K562 (cell line): ENCODE results near the gene TGM1. TPM values are rescaled to one million over a fixed set of nuclear protein-coding genes. Genes with fewer than 3 reads are reported as not detected.

Source experiments
- ATAC-seq: fragments of 200-7000 bp; cut with Tn5 transposase; 3 replicates; pipeline ENCODE4 v1.9.1; 2020; ENCODE audit warnings: moderate library complexity
- BruUV-seq: library from RNA; stranded (reverse); fragments of 400-500 nt; replicated peaks from 2 replicates; lab custom pipeline; 2021; lab: Mats Ljungman, UMichigan
- CTCF ChIA-PET: fragments of 300-600 bp; formaldehyde crosslinking; extraction: SDS; loops from one replicate; lab custom pipeline; 2021; ENCODE audit warnings: low intra/inter-chr PET ratio; lab: Yijun Ruan, JAX
- POLR2A ChIA-PET: fragments of 300-600, 350-650 bp; sonication (Branson Sonifier 250); formaldehyde crosslinking; extraction: SDS; loops from one replicate; lab custom pipeline; 2021; ENCODE audit warnings: antibody characterized with exemption, inconsistent platforms; lab: Yijun Ruan, JAX
- DNase-seq, 4 experiments: peaks; one replicate each; pipeline versions ENCODE4 v3.0.0 to v3.0.0-alpha.2; 2011 to 2018; ENCODE audit warnings: low spot score in 3 of 4, mixed read lengths in 3 of 4; ENCODE audit errors: extremely low read depth in 1 of 4
- FAIRE-seq: peaks from 2 replicates; lab custom pipeline; 2011; peaks lifted over from hg19 to GRCh38; lab: Jason Lieb, UNC
- H2AFZ ChIP-seq: 2 replicates; pipeline ENCODE4 v1.6.0; 2011; ENCODE audit warnings: low read depth, low read length, control low read depth, inconsistent platforms
- H3K27ac ChIP-seq: fragments of 200-600 bp; 3 replicates; pipeline ENCODE4 v1.8.0; 2011; ENCODE audit warnings: low read depth, mild to moderate bottlenecking, control low read depth, inconsistent platforms, low read length, moderate library complexity, mixed read lengths; ENCODE audit errors: extremely low read depth
- H3K27me3 ChIP-seq, 2 experiments: fragments of 300-600 bp in 1 of 2; 2 replicates in 1 of 2; 3 replicates in 1 of 2; pipeline versions ENCODE4 v1.6.0 to v1.8.0; 2011; ENCODE audit warnings: inconsistent platforms in 2 of 2, low read length in 2 of 2, mild to moderate bottlenecking in 1 of 2, mixed read lengths in 1 of 2, moderate library complexity in 1 of 2; ENCODE audit not compliant: control insufficient read depth in 2 of 2, insufficient read depth in 2 of 2
- H3K36me3 ChIP-seq: fragments of 300-600 bp; 3 replicates; pipeline ENCODE4 v1.8.0; 2011; ENCODE audit warnings: mild to moderate bottlenecking, low read length, inconsistent platforms; ENCODE audit not compliant: control insufficient read depth, insufficient read depth
- H3K4me1 ChIP-seq, 2 experiments: fragments of 200-600 bp in 1 of 2; replicated peaks in 1 of 2; 2 replicates in 1 of 2; 3 replicates in 1 of 2; pipeline versions ENCODE4 v1.5.1 to v1.8.0; 2011; ENCODE audit warnings: inconsistent platforms in 2 of 2, low read length in 2 of 2, mild to moderate bottlenecking in 1 of 2, mixed read lengths in 1 of 2, moderate library complexity in 1 of 2; ENCODE audit not compliant: control insufficient read depth in 2 of 2, insufficient read depth in 2 of 2
- H3K4me2 ChIP-seq: 2 replicates; pipeline ENCODE4 v1.6.1; 2011; ENCODE audit warnings: low read length, control low read depth, inconsistent platforms, mixed read lengths; ENCODE audit not compliant: insufficient read depth
- H3K4me3 ChIP-seq: fragments of 200-600 bp; sonication (generic), shearing (Covaris generic); 2 replicates; pipeline ENCODE4 v1.5.1; 2016; ENCODE audit warnings: control low read depth, inconsistent platforms
- H3K79me2 ChIP-seq: fragments of 200-600 bp; 3 replicates; pipeline ENCODE4 v1.8.0; 2011; ENCODE audit warnings: low read length, inconsistent platforms; ENCODE audit not compliant: control insufficient read depth, insufficient read depth
- H3K9ac ChIP-seq, 2 experiments: 2 replicates each; pipeline versions ENCODE4 v1.6.0 to v1.6.1; 2011; ENCODE audit warnings: low read depth in 2 of 2, low read length in 2 of 2, control low read depth in 1 of 2, inconsistent platforms in 1 of 2, mild to moderate bottlenecking in 1 of 2, mixed read lengths in 1 of 2; ENCODE audit not compliant: insufficient read depth in 1 of 2
- H3K9me1 ChIP-seq: one replicate; pipeline ENCODE4 v1.6.0; 2011; ENCODE audit warnings: inconsistent platforms, mild to moderate bottlenecking, low read length, moderate library complexity; ENCODE audit not compliant: control insufficient read depth, insufficient read depth
- H3K9me3 ChIP-seq: replicated peaks from 2 replicates; pipeline ENCODE4 v1.5.1; 2011; ENCODE audit warnings: low read depth, low read length, inconsistent platforms; ENCODE audit not compliant: control insufficient read depth, insufficient read depth
- H4K20me1 ChIP-seq: replicated peaks from 2 replicates; pipeline ENCODE4 v1.6.1; 2011; ENCODE audit warnings: low read length, inconsistent platforms, mixed read lengths; ENCODE audit not compliant: control insufficient read depth, insufficient read depth
- MCM7 ChIP-seq, 2 experiments: fragments of 450-650 bp; IDR thresholded peaks; 2 replicates each; pipeline ENCODE4 v1.6.1; 2016 to 2018
- POLR2B ChIP-seq: fragments of 450-650 bp; IDR thresholded peaks from 2 replicates; pipeline ENCODE4 v1.6.1; 2018; ENCODE audit warnings: low read depth; ENCODE audit not compliant: partially characterized antibody
- RBM25 ChIP-seq: fragments of 200-400 bp; formaldehyde crosslinking; IDR thresholded peaks from 2 replicates; pipeline ENCODE4 v1.6.1; 2018; ENCODE audit warnings: low read length, low read depth, moderate library complexity; ENCODE audit not compliant: severe bottlenecking
- SMAD4 ChIP-seq: fragments of 250-450 bp; sonication (Bioruptor Pico); conservative IDR thresholded peaks from 2 replicates; pipeline ENCODE4 v1.8.0; 2021; ENCODE audit warnings: inconsistent platforms, mild to moderate bottlenecking, moderate library complexity
- STAT5B ChIP-seq: fragments of 250-450 bp; sonication (Bioruptor Pico); IDR thresholded peaks from 2 replicates; pipeline ENCODE4 v1.8.0; 2021; ENCODE audit warnings: mild to moderate bottlenecking, inconsistent platforms
- TARDBP ChIP-seq: fragments of 450-650 bp; IDR thresholded peaks from 2 replicates; pipeline ENCODE4 v1.6.1; 2016
- YBX1 ChIP-seq: fragments of 450-650 bp; IDR thresholded peaks from 2 replicates; pipeline ENCODE4 v1.7.1; 2016; ENCODE audit warnings: mild to moderate bottlenecking
- ZNF707 ChIP-seq: fragments of 250-450 bp; sonication (Bioruptor Pico); conservative IDR thresholded peaks from 2 replicates; pipeline ENCODE4 v1.8.0; 2022; ENCODE audit warnings: inconsistent platforms, mild to moderate bottlenecking, moderate library complexity
- WGBS: fragments of 100-300 bp; shearing (Covaris generic); methylation state at CpG from one replicate; pipeline ENCODE4 v1.1.6; 2016; ENCODE audit warnings: low coverage, mixed read lengths; ENCODE audit not compliant: insufficient coverage; ENCODE audit errors: missing lambda C conversion rate; 5-methylcytosine and 5-hydroxymethylcytosine counted together
- in situ Hi-C: fragments of 300-500 bp; cut with MboI; formaldehyde crosslinking; loops from 4 replicates; pipeline ENCODE4 v1.15.0; 2018; ENCODE audit warnings: inconsistent platforms, mixed read lengths
- intact Hi-C: fragments of 100-400 bp; cut with micrococcal nuclease; formaldehyde crosslinking; loops from 2 replicates; pipeline ENCODE4 v1.14.2; 2022
- polyA plus RNA-seq, 8 experiments: library from polyadenylated mRNA; depleted of rRNA in 4 of 8; stranded (reverse) in 5 of 8; unstranded in 3 of 8; fragments of >200 nt; fragmentation: Nextera tagmentation in 2 of 8; fragmentation: Illumina TruSeq in 1 of 8; extraction: Ambion mirVana in 2 of 8; extraction: Trizol in 1 of 8; gene quantifications; 2 replicates each; pipeline versions ENCODE4 v1.2.1 to v1.2.3, GENCODE V29; 2011 to 2014; ENCODE audit warnings: inconsistent platforms in 1 of 8, missing spikeins in 1 of 8
- total RNA-seq, 7 experiments: library from RNA; depleted of rRNA in 6 of 7; stranded (reverse); fragments of >200 nt in 6 of 7; fragmentation: Illumina TruSeq in 2 of 7; extraction: Trizol in 2 of 7; gene quantifications; 2 replicates each; pipeline versions ENCODE4 v1.2.1 to v1.2.3, GENCODE V29; 2011 to 2021; ENCODE audit warnings: low replicate concordance in 1 of 7
- TF ChIP-seq, protein P1 (sequence below): fragments of 200-800 bp; sonication (Bioruptor generic); IDR thresholded peaks from 2 replicates; pipeline ENCODE4 v1.6.1; 2016; ENCODE audit warnings: missing genetic modification characterization, missing compliant biosample characterization
- TF ChIP-seq, protein P2 (sequence below): fragments of 450-650 bp; conservative IDR thresholded peaks from 2 replicates; pipeline ENCODE4 v1.6.1; 2016; ENCODE audit warnings: missing genetic modification characterization, low read depth, mild to moderate bottlenecking, control low read depth, missing compliant biosample characterization
- TF ChIP-seq, protein P3 (sequence below): conservative IDR thresholded peaks from 2 replicates; pipeline ENCODE4 v1.6.1; 2011; ENCODE audit warnings: low read depth, mild to moderate bottlenecking, low read length; ENCODE audit not compliant: control insufficient read depth
- TF ChIP-seq, protein P4 (sequence below): sonication (generic); formaldehyde crosslinking; IDR thresholded peaks from 2 replicates; pipeline ENCODE4 v1.8.1; 2023; ENCODE audit warnings: mild to moderate bottlenecking, missing genetic modification reagents

Gene TGM1
- total and polyA plus RNA-seq, 9 of the 15 experiments (the other 6 are each of a cell fraction or from before 2014, with no cell fraction given) = 0.13 to 4.4 (median 0.88) TPM

DNA sequence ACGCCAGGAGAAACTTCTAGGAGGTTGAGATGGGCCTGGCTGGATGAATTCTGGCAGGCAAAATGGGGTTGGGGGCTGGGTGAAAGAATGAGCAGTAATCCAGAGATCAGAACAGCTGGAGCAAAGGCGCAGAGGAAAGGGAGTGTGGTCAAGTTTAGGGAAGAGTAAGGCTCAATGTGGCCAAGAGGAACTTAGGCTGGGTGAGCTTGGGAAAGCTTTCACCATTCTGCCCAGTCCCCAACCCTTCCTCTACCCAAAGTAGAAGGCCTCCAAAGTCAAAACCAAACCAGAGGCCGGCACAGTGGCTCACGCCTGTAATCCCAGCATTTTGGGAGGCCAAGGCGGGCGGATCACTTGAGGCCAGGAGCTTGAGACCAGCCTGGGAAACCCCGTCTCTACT lies 18.7 kb upstream of the TGM1 start:
- no peaks in the 10 kb centered on the region for H3K36me3 ChIP-seq
- H3K4me1 ChIP-seq = peaks cover 0 to 3% of the 10 kb centered on the region in 2 experiments; a peak in 2 of 5 replicates
- H3K4me2 ChIP-seq = no peak overlapping the region
- no peak for TF ChIP-seq TARDBP
- no peak for TF ChIP-seq MCM7 (IDR thresholded peaks at IDR 0.05)
- no peak for TF ChIP-seq POLR2B
- no peak for TF ChIP-seq RBM25
- TF ChIP-seq, protein P1, sequence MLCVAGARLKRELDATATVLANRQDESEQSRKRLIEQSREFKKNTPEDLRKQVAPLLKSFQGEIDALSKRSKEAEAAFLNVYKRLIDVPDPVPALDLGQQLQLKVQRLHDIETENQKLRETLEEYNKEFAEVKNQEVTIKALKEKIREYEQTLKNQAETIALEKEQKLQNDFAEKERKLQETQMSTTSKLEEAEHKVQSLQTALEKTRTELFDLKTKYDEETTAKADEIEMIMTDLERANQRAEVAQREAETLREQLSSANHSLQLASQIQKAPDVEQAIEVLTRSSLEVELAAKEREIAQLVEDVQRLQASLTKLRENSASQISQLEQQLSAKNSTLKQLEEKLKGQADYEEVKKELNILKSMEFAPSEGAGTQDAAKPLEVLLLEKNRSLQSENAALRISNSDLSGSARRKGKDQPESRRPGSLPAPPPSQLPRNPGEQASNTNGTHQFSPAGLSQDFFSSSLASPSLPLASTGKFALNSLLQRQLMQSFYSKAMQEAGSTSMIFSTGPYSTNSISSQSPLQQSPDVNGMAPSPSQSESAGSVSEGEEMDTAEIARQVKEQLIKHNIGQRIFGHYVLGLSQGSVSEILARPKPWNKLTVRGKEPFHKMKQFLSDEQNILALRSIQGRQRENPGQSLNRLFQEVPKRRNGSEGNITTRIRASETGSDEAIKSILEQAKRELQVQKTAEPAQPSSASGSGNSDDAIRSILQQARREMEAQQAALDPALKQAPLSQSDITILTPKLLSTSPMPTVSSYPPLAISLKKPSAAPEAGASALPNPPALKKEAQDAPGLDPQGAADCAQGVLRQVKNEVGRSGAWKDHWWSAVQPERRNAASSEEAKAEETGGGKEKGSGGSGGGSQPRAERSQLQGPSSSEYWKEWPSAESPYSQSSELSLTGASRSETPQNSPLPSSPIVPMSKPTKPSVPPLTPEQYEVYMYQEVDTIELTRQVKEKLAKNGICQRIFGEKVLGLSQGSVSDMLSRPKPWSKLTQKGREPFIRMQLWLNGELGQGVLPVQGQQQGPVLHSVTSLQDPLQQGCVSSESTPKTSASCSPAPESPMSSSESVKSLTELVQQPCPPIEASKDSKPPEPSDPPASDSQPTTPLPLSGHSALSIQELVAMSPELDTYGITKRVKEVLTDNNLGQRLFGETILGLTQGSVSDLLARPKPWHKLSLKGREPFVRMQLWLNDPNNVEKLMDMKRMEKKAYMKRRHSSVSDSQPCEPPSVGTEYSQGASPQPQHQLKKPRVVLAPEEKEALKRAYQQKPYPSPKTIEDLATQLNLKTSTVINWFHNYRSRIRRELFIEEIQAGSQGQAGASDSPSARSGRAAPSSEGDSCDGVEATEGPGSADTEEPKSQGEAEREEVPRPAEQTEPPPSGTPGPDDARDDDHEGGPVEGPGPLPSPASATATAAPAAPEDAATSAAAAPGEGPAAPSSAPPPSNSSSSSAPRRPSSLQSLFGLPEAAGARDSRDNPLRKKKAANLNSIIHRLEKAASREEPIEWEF = no peak
- TF ChIP-seq, protein P2, sequence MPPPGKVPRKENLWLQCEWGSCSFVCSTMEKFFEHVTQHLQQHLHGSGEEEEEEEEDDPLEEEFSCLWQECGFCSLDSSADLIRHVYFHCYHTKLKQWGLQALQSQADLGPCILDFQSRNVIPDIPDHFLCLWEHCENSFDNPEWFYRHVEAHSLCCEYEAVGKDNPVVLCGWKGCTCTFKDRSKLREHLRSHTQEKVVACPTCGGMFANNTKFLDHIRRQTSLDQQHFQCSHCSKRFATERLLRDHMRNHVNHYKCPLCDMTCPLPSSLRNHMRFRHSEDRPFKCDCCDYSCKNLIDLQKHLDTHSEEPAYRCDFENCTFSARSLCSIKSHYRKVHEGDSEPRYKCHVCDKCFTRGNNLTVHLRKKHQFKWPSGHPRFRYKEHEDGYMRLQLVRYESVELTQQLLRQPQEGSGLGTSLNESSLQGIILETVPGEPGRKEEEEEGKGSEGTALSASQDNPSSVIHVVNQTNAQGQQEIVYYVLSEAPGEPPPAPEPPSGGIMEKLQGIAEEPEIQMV (tag) = no peak
- no peak for TF ChIP-seq ZNF707 (CRISPR knock-in tag)
- TF ChIP-seq, protein P3, sequence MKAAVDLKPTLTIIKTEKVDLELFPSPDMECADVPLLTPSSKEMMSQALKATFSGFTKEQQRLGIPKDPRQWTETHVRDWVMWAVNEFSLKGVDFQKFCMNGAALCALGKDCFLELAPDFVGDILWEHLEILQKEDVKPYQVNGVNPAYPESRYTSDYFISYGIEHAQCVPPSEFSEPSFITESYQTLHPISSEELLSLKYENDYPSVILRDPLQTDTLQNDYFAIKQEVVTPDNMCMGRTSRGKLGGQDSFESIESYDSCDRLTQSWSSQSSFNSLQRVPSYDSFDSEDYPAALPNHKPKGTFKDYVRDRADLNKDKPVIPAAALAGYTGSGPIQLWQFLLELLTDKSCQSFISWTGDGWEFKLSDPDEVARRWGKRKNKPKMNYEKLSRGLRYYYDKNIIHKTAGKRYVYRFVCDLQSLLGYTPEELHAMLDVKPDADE = no peak
- TF ChIP-seq, protein P4, sequence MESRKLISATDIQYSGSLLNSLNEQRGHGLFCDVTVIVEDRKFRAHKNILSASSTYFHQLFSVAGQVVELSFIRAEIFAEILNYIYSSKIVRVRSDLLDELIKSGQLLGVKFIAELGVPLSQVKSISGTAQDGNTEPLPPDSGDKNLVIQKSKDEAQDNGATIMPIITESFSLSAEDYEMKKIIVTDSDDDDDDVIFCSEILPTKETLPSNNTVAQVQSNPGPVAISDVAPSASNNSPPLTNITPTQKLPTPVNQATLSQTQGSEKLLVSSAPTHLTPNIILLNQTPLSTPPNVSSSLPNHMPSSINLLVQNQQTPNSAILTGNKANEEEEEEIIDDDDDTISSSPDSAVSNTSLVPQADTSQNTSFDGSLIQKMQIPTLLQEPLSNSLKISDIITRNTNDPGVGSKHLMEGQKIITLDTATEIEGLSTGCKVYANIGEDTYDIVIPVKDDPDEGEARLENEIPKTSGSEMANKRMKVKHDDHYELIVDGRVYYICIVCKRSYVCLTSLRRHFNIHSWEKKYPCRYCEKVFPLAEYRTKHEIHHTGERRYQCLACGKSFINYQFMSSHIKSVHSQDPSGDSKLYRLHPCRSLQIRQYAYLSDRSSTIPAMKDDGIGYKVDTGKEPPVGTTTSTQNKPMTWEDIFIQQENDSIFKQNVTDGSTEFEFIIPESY (CRISPR knock-in tag) = no peak
- no peak for TF ChIP-seq SMAD4
- no peak for TF ChIP-seq YBX1
- TF ChIP-seq STAT5B (CRISPR knock-in tag) = no peak
- H3K79me2 ChIP-seq = no peaks in the 10 kb centered on the region
- no peak overlapping the region for H2AFZ ChIP-seq
- CTCF ChIA-PET = no interaction called here
- no peaks in the 10 kb centered on the region for H3K9me1 ChIP-seq
- in situ Hi-C loops (no loop called here), intact Hi-C loops (no loop called here)
- POLR2A ChIA-PET = interaction anchor here (1.1 to 2.2 kb wide), 2 partner anchors 8 to 10 kb away, joined by 3 to 7 read pairs; partner anchors contain the start of gene RABGGTA
- DNase-seq (no peak), ATAC-seq (no peak), FAIRE-seq (no peak)
- no peaks in the 10 kb centered on the region for H3K27me3 ChIP-seq
- H3K27ac ChIP-seq = no peak overlapping the region
- no peak overlapping the region for H3K9ac ChIP-seq
- no peaks in the 10 kb centered on the region for H4K20me1 ChIP-seq
- no peak overlapping the region for H3K4me3 ChIP-seq
- WGBS = 74% methylated on average over 5 of the region's 7 CpGs
- H3K9me3 ChIP-seq = no peaks in the 10 kb centered on the region
- no TSS peak for BruUV-seq
